AG09319 (cell line): ENCODE data around the gene SPAAR.
"Not testable (repeated sequence)": the region's sequence is repeated elsewhere in the genome, so short reads cannot be mapped to it uniquely, and the experiment has no call there.

Experiments
- DNase-seq: peaks from one replicate; pipeline ENCODE4 v3.0.0-alpha.2; 2010; ENCODE audit warnings: low read depth; ENCODE audit errors: extremely low read depth
- CTCF ChIP-seq: IDR thresholded peaks from 2 replicates; pipeline ENCODE4 v1.5.1; 2011; ENCODE audit warnings: low read depth, mild to moderate bottlenecking, inconsistent platforms, low read length, moderate library complexity

The SPAAR gene

GRCh38 chr9:35910613-35911359, 1.5 kb downstream of the SPAAR start:
- TF ChIP-seq CTCF, result peak; percentile 54
- DNase-seq, result no peak

GRCh38 chr9:35911690-35912089, 2.4 kb downstream of the SPAAR start:
- no peak for TF ChIP-seq CTCF
- DNase-seq, result no peak

- DNase-seq, result no peak
- TF ChIP-seq CTCF, result no peak
These were observed 3.6 kb downstream of the SPAAR start for GRCh38 chr9:35912791-35913400.

GRCh38 chr9:35913429-35913828, 4.1 kb downstream of the SPAAR start:
- DNase-seq, result not testable (repeated sequence)

GRCh38 chr9:35914301-35914807, 5.1 kb downstream of the SPAAR start:
- no peak for TF ChIP-seq CTCF
- no peak for DNase-seq

- TF ChIP-seq CTCF, result no peak
These were observed 6.5 kb downstream of the SPAAR start for GRCh38 chr9:35915681-35916294.

GRCh38 chr9:35917261-35917660, 8.0 kb downstream of the SPAAR start:
- no peak for TF ChIP-seq CTCF
- DNase-seq, result no peak

More at GRCh38 chr9:35915681-35916294, 6.5 kb downstream of the SPAAR start:
- no peak for DNase-seq
